CD4-positive, alpha-beta T cell treated with Interleukin-6 for 4 hours (primary cell): ENCODE measurements around the gene GALNT17.
"Not testable (repeated sequence)": the region's sequence is repeated elsewhere in the genome, so short reads cannot be mapped to it uniquely, and the experiment has no call there.

Source experiments
- DNase-seq: peaks from one replicate; pipeline ENCODE4 v3.0.0-alpha.2; 2020; ENCODE audit warnings: mixed read lengths

GALNT17 gene

DNA sequence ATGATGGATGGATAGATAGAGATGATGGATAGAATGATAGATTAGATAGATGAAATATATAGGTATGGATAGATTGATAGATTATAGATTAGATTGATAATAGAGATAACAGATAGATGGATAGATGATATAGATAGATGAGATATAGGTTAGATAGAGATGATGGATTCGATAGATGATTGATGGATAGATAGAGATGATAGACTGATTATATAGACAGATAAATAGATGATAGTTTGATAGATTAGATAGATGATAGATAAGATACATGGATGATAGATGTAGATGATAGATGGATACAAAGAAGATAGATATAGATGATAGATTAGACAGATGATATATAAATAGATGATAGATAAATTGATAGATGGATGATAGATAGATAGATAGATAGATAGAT is 448.1 kb downstream of the GALNT17 start:
- DNase-seq, result no peak

DNA sequence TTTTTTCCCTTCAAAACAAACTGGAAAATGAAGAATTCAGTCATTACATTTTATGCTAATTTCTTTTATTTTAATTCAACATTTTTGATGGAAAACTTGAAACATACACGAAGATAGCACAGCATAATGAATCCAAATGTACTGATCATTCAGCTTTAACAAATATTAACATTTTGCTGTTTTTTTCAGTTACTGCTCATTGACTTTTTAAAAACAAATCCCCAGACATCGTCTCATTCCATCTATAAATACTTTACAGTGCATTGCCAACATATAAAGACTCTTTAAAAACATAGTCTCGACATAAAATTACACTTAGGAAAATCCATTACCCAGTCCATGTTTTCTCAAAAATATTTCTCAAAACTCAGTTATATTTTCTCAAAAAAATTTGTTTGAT is 452.3 kb downstream of the GALNT17 start:
- DNase-seq, result no peak

- no peak for DNase-seq
Observed at GRCh38 chr7:71591876-71592275, 459.9 kb downstream of the GALNT17 start.

GRCh38 chr7:71592388-71592787 is 460.4 kb downstream of the GALNT17 start:
- DNase-seq, result not testable (repeated sequence)

DNA sequence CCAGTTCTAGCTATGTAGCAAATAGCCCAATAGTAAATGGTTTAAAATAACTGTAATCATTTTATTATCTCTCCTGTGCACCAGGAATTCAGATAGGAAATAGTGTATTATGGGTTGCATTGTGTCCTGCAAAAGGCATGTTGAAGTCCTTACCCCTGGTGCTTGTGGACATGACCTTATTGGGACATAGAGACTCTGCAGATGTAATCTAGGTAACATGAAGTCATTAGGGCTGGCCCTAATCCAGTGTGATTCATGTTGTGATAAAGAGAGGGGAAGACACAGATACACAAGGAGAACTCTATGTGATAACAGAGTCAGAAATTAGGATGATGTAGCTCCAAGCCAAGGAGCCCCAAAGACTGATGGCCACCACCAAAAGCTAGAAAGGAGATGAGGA is 462.8 kb downstream of the GALNT17 start:
- no peak for DNase-seq

DNA sequence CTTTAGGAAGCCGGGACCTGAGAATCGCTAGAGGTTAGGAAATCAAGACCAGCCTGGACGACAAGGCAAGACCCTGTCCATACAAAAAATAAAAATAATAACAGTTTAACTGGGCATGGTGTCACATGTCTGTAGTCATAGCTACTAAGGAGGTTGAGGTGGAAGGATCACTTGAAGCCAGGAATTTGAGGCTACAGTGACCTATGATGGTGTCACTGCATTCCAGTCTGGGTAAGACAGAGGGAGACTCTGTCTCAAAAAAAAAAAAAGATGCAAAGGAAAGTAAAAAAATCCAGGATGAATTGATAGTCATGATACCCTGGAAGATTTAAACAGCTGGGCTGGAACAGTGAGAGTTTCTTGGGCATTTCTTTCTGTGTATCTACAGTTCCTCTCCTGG is 463.2 kb downstream of the GALNT17 start:
- no peak for DNase-seq

- no peak for DNase-seq
Observed at GRCh38 chr7:71598553-71598952, 466.6 kb downstream of the GALNT17 start.

DNA sequence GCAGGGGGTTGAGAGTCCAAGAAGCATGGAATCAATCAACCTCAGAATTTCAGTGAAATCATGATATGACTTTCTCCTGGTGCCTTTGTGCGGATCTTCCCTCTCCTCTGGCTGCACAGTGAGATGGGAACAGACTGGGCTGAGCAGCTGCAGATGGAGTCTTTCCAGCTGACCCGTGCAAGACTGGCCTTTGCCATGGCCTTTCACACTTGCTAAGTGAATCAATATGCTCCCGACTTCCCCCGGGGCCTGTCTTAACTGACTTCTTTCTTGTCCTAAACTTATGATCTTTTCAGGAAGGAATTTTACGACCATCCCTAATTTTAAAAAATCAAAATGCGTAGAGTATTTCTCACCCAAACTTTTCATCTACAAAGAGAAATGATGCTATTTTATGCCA is 469.9 kb downstream of the GALNT17 start:
- no peak for DNase-seq

GRCh38 chr7:71604818-71605414 is 473.0 kb downstream of the GALNT17 start:
- DNase-seq, result no peak

DNA sequence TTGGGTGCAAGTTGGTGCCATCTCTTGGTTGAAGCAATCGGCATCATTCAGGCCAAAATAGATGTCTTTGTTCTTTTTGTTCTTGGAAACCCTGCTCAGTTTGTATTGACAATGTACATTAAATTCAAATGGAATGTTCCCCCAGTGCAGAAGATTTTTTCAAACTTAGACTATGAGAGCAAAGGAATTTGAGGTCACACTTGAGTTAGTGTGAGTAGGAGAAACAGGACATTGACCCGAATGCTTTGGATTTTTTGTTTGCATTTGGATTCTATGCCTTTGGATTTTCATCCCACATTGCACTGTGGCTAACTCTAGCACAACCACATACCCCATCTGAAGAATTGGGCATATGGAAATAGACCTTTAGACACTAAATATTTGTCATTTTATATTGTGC is 480.0 kb downstream of the GALNT17 start:
- DNase-seq, result no peak

- DNase-seq, result no peak
Observed at GRCh38 chr7:71612911-71613310, 481.0 kb downstream of the GALNT17 start.

DNA sequence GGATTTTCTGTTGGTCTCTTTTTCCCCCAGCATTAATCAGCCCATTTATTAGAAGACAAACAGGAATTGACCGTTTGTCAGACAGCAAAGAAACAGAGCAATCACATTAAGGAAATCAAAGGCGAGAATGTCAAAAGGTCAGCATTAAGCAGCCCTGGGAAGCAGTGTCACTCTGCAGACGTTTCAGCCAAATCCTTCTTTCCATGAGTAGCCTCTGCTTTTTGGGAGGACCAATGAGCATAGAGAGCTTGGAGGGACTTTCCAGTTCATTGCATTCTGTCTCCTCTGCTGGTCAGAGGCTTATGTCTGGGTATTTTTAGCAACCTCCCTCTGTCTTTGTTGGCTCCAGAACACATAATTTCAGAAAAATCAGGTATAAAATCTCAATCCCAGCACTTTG is 481.4 kb downstream of the GALNT17 start:
- DNase-seq, result no peak

- DNase-seq, result no peak
Observed at GRCh38 chr7:71615017-71615416, 483.1 kb downstream of the GALNT17 start.

GRCh38 chr7:71616217-71616616 is 484.3 kb downstream of the GALNT17 start:
- no peak for DNase-seq

DNA sequence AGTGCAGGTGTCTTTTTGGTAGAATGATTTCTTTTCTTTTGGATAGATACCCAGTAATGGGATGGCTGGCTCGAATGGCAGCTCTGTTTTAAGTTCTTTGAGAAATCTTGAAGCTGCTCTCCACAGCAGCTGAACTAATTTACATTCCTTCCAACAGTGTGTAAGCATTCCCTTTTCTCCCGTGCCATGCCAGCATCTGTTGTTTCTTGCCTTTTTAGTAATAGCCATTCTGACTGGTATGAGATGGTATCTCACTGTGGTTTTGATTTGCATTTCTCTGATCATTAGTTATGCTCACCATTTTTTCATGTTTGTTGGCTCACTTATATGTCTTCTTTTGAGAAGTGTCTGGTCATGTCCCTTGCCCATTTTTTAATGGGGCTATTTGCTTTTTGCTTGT is 486.3 kb downstream of the GALNT17 start:
- DNase-seq, result no peak

GRCh38 chr7:71625545-71625944 is 493.6 kb downstream of the GALNT17 start:
- no peak for DNase-seq

DNA sequence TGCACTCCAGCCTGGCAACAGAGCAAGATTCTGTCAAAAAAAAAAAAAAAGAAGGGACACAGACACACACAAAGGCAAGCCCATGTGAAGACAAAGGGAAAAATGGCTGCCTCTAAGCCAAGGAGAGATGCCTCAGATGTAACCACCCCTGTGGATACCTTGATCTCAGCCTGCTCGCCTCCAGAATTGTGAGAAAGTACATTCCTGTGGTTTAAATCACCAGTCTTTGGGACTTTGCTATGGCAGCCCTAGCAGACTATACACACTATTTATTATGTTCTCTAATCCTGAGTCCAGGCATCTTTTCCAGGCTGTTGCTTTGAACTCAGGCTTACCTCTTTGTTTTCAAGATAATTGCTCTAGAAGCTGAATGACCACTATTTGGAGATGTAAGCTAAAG is 494.3 kb downstream of the GALNT17 start:
- no peak for DNase-seq

DNA sequence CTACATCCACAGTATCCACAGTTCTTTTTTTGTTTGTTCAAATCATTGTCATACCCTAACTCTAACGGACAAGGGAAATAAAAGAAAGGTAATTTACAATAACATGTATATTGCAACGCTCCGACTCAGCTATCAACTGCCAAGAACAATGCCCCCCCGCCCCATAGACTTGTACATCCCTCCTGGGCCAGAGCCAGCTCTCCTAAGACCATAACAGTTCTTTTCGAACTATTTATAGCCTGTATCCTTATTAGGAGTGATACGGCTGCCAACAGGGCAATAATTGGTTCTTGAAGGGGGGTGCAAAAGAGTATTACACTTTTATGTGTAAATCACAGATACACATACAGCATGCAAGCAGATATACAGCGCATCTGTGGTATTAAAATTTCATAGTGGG is 495.7 kb downstream of the GALNT17 start:
- no peak for DNase-seq

- DNase-seq, result no peak
Observed at GRCh38 chr7:71630516-71630915, 498.6 kb downstream of the GALNT17 start.

DNA sequence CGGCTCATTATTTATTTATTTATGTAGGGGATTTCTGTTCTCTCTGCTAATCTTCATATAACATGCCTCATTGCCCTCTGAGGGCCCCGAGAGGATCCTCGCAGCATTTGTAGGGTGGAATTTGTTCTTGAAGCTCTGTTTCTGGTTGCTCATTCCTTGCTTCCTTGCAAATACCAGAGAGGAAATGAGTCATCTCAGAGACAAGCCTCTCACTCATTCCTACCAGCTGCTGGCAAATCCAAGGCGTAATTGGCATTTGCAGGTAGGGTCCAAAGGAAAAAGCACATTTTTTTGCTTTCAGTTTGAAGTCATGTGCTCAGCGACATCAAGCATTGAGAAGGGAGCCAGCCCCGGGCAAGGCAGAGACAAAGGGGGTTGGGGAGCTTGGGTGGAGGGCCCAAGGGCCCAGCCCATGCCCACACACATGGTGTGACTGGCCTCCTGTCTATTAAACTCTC is 501.6 kb downstream of the GALNT17 start:
- DNase-seq, result no peak

GRCh38 chr7:71635849-71636248 is 503.9 kb downstream of the GALNT17 start:
- not testable (repeated sequence) for DNase-seq

DNA sequence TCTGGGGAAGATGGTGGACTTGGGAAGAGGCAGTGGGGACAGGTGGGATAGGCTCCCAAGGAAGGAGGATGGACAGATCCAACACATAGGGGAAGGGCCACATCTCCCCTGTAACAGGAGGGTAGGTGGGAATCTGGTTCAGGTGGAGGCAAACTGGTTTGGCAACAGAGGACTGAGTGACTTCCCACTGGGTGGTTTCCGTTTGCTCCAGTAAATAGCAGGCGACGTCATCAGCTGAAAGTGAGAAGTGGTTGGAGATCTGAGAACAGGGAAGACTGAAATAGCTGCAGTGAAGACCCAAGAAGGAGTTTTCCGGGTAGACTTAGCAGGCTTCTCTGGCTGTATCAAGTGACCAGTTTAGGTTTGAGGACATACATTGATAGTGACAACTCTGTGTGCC is 504.4 kb downstream of the GALNT17 start:
- no peak for DNase-seq

- DNase-seq, result no peak
Observed at GRCh38 chr7:71637578-71637977, 505.6 kb downstream of the GALNT17 start.

- no peak for DNase-seq
Observed at GRCh38 chr7:71638108-71638507, 506.2 kb downstream of the GALNT17 start.

DNA sequence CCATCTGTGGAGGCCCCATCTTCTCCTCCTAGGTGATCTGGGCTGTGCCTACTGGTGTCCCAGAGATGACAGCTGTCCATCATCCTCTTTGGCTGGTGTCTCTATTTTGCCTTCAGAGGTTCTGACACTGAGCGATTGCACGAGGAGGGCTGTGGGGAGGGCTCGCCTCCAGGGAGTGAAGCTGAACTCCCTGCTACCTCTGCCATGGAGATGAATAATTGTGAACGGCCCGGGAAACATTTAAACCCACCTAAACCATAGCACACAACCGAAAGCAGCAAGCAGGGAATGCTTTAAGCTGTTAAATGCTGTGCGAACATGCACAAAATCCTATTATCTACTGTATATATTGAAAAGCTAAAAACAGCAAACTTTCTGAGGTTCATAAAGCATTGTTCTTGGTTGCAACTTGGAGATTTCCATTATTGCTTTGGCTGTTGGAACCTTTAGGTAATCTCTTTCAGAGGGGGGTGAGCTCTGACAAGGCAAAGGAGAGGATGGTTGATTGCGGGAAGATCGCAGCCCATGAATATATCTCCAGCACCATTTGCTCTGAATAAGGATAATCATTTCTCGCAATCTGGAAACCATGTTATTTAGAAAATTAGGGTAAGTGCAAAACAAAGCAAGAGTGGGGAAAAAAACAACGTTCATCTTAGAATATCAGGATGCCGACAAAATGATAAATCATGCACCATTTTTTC is 507.6 kb downstream of the GALNT17 start:
- DNase-seq, result no peak
